ENCODE results near the gene KCNG1. TPM values are rescaled to one million over a fixed set of nuclear protein-coding genes. Genes with fewer than 3 reads are reported as not detected.

The KCNG1 gene, protein sequence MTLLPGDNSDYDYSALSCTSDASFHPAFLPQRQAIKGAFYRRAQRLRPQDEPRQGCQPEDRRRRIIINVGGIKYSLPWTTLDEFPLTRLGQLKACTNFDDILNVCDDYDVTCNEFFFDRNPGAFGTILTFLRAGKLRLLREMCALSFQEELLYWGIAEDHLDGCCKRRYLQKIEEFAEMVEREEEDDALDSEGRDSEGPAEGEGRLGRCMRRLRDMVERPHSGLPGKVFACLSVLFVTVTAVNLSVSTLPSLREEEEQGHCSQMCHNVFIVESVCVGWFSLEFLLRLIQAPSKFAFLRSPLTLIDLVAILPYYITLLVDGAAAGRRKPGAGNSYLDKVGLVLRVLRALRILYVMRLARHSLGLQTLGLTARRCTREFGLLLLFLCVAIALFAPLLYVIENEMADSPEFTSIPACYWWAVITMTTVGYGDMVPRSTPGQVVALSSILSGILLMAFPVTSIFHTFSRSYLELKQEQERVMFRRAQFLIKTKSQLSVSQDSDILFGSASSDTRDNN
- not detected for total RNA-seq
- total RNA-seq (2013), result 10.1 TPM

DNA sequence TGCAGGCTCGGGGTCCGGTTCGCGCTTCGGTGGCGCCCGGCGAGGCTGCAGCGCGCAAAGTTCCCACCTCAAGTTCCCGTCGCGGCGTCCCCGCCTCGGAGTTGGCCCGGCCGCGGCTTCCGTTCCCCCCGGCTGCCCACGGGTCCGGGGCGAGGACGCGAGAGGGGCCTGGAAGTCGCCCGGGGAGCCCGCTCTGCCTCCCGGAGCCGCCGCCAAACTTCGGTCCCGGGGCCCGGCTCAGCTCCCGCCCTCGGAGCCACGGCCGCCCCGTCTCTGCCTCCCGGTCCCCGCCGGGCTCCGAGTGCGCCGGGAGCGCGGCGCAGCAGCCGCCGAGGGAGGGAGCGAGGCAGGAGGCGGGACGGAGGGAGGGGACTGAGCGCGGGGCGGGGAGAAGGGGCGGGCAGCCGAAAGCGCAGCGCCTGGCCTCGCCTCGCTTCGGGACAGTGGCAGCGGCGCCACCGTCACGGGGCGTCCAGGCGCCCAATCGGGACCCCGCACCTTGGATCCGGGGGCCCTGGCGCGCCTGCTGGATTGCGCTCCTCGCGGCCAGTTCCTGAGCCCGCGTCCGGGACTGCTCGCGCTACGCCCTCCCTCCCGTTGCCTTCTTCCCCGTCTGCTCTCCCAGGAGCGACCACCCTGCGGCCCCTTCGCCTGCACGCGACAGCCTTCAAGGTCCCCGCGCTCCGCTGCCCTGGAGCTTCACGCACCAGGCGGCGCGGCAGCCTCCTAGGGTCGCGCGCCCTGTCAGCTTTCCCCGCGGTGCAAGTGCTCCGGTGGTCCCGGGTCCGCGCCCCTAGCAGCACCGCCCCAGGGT lies at the start of gene KCNG1:
KCNG1 (minus strand) TSS at position 305 of the 814 bp plus-strand sequence. CDS start 12,769 bp downstream, outside the sequence.
- Mint-ChIP-seq H3K36me3 (no peaks in the 10 kb centered on the region), H3K4me1 (peaks cover 10 to 14% of the 10 kb centered on the region in 2 donors), H3K27me3 (ENCODE audit: low read depth in 2 of 2) (peaks cover 54 to 63% of the 10 kb centered on the region in 2 donors), H3K4me3 (peak within 1 kb of the TSS; percentile 77), H3K9me3 (no peaks in the 10 kb centered on the region), H3K27ac (no peak within 1 kb of the TSS)
- no peaks in the 10 kb centered on the region for H3K36me3 ChIP-seq (ENCODE audit: control insufficient read depth, insufficient read depth, low read length)
- H3K9me3 ChIP-seq (ENCODE audit: control insufficient read depth, insufficient read depth, low read length), result no peaks in the 10 kb centered on the region
- H3K27ac ChIP-seq (ENCODE audit: low read length), result no peak within 1 kb of the TSS
- TF ChIP-seq, protein P1, sequence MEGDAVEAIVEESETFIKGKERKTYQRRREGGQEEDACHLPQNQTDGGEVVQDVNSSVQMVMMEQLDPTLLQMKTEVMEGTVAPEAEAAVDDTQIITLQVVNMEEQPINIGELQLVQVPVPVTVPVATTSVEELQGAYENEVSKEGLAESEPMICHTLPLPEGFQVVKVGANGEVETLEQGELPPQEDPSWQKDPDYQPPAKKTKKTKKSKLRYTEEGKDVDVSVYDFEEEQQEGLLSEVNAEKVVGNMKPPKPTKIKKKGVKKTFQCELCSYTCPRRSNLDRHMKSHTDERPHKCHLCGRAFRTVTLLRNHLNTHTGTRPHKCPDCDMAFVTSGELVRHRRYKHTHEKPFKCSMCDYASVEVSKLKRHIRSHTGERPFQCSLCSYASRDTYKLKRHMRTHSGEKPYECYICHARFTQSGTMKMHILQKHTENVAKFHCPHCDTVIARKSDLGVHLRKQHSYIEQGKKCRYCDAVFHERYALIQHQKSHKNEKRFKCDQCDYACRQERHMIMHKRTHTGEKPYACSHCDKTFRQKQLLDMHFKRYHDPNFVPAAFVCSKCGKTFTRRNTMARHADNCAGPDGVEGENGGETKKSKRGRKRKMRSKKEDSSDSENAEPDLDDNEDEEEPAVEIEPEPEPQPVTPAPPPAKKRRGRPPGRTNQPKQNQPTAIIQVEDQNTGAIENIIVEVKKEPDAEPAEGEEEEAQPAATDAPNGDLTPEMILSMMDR (IDR thresholded peaks at IDR 0.05), result no peak
- ATAC-seq (peak; percentile 65 to 91 (median 90)), DNase-seq (peak in 1 of 2 donors; percentile 32)
- intact Hi-C loops (cut with micrococcal nuclease), result no loop called here
- peaks cover 10% of the 10 kb centered on the region for H3K4me1 ChIP-seq (ENCODE audit: control insufficient read depth, insufficient read depth, low read length)
- peaks cover 17% of the 10 kb centered on the region for H3K27me3 ChIP-seq (ENCODE audit: control insufficient read depth, insufficient read depth, low read length)
- peak within 1 kb of the TSS; percentile 22 for H3K4me3 ChIP-seq (ENCODE audit: low read length)
- whole genome bisulfite sequencing (ENCODE audit: insufficient coverage), result 2% methylated on average over 108 of the region's 108 CpGs

DNA sequence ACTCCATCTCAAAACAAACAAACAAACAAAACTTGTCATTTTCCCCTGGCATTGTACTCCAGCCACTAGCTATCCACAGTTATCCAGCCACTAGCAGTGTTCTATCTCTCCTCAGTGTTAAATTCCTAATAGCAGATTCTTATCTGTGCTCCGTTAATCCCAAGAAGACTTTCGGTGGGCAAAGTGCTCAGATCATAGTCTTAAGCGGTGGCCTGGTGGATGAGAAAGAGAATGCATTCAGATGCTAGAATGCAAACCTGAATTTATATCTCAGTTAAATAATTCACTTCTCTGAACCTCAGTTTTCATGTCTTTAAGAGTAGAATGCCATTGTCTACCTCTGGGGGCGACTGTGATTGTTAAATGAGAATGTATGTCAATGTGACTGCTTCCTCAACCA lies 47.7 kb upstream of the KCNG1 start:
- H3K27me3 ChIP-seq (ENCODE audit: control insufficient read depth, insufficient read depth, low read length), result no peaks in the 10 kb centered on the region
- no peaks in the 10 kb centered on the region for H3K4me1 ChIP-seq (ENCODE audit: control insufficient read depth, insufficient read depth, low read length)
- 81% methylated on average over 4 of the region's 4 CpGs for WGBS (ENCODE audit: insufficient coverage)
- Mint-ChIP-seq H3K9me3 (no peaks in the 10 kb centered on the region), H3K36me3 (no peaks in the 10 kb centered on the region), H3K27ac (no peak overlapping the region), H3K4me1 (no peaks in the 10 kb centered on the region), H3K27me3 (ENCODE audit: low read depth in 2 of 2) (peaks cover 41 to 58% of the 10 kb centered on the region in 2 donors), H3K4me3 (no peak overlapping the region)
- DNase-seq (no peak), ATAC-seq (no peak)
- H3K4me3 ChIP-seq (ENCODE audit: low read length), result no peak overlapping the region
- H3K36me3 ChIP-seq (ENCODE audit: control insufficient read depth, insufficient read depth, low read length), result no peaks in the 10 kb centered on the region
- intact Hi-C loops (cut with micrococcal nuclease), result loop anchor here (10.0 kb wide), 1 partner anchor 64 kb away; no protein-coding TSS in a partner anchor
- H3K27ac ChIP-seq (ENCODE audit: low read length), result no peak overlapping the region
- TF ChIP-seq, protein P1 (IDR thresholded peaks at IDR 0.05), result no peak
- no peaks in the 10 kb centered on the region for H3K9me3 ChIP-seq (ENCODE audit: control insufficient read depth, insufficient read depth, low read length)

DNA sequence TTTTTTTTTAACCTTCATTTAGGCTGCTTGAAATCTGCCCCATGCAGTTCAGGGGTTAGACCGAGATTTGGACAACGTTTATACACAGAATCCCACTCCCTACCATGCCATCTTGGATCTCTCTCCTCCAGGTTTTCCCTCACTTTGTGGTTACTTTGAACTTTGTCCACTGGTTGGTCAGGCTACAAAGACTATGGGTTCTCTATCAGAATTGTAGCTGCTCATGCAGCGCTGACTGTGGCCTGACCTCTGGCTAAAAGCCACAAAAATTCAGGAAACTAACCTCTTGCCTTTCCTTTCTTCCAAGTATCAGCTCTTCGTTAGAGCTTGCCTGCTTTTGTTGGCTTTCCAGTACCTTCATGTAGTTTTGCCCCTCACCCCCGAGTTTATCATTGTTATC lies 44.9 kb upstream of the KCNG1 start:
- no peak for ATAC-seq
- Mint-ChIP-seq H3K27me3 (ENCODE audit: low read depth in 2 of 2) (peaks cover 33 to 50% of the 10 kb centered on the region in 2 donors), H3K36me3 (no peaks in the 10 kb centered on the region), H3K4me3 (no peak overlapping the region), H3K27ac (no peak overlapping the region), H3K9me3 (no peaks in the 10 kb centered on the region), H3K4me1 (no peaks in the 10 kb centered on the region)
- H3K4me3 ChIP-seq (ENCODE audit: low read length), result no peak overlapping the region
- H3K27ac ChIP-seq (ENCODE audit: low read length), result no peak overlapping the region
- no peaks in the 10 kb centered on the region for H3K27me3 ChIP-seq (ENCODE audit: control insufficient read depth, insufficient read depth, low read length)
- H3K4me1 ChIP-seq (ENCODE audit: control insufficient read depth, insufficient read depth, low read length), result no peaks in the 10 kb centered on the region
- H3K36me3 ChIP-seq (ENCODE audit: control insufficient read depth, insufficient read depth, low read length), result no peaks in the 10 kb centered on the region
- intact Hi-C loops (cut with micrococcal nuclease), result no loop called here
- DNase-seq, result no peak
- no peaks in the 10 kb centered on the region for H3K9me3 ChIP-seq (ENCODE audit: control insufficient read depth, insufficient read depth, low read length)
- TF ChIP-seq, protein P1 (IDR thresholded peaks at IDR 0.05), result no peak
- 21% methylated on average over 5 of the region's 5 CpGs for WGBS (ENCODE audit: insufficient coverage)
